SK-N-SH (cell line): ENCODE results near the gene MYLK4. TPM values are rescaled to one million over a fixed set of nuclear protein-coding genes. Genes with fewer than 3 reads are reported as not detected.

Experiments
- CTCF ChIA-PET: fragments of 300-600, 350-600 bp; formaldehyde crosslinking; extraction: SDS; loops from one replicate; lab custom pipeline; 2021; lab: Yijun Ruan, JAX
- POLR2A ChIA-PET: fragments of 350-600 bp; sonication (Branson Sonifier 250); formaldehyde crosslinking; extraction: SDS; loops from one replicate; lab custom pipeline; 2020; ENCODE audit warnings: antibody characterized with exemption, inconsistent platforms; lab: Yijun Ruan, JAX
- DNase-seq: peaks from one replicate; pipeline ENCODE4 v3.0.0; 2012
- H2AFZ ChIP-seq: fragments of 200-600 bp; sonication (generic); 2 replicates; pipeline ENCODE4 v1.8.1; 2016; ENCODE audit warnings: antibody characterized with exemption, mild to moderate bottlenecking, low read depth
- H3F3A ChIP-seq: fragments of 200-600 bp; sonication (generic); replicated peaks from 2 replicates; pipeline ENCODE3; 2016; ENCODE audit warnings: antibody characterized with exemption, mild to moderate bottlenecking; ENCODE audit not compliant: insufficient read depth
- H3K27ac ChIP-seq, 2 experiments: fragments of 200-500 bp in 1 of 2; fragments of 200-600 bp in 1 of 2; sonication (Bioruptor generic) in 1 of 2; sonication (generic), shearing (Covaris generic) in 1 of 2; 2 replicates each; pipeline versions ENCODE4 v1.5.1 to v1.6.1; 2014 to 2016; ENCODE audit warnings: low read depth in 2 of 2, inconsistent platforms in 1 of 2, low read length in 1 of 2, mild to moderate bottlenecking in 1 of 2, mixed read lengths in 1 of 2
- H3K27me3 ChIP-seq: fragments of 200-600 bp; sonication (generic), shearing (Covaris generic); 2 replicates; pipeline ENCODE4 v1.6.1; 2016; ENCODE audit warnings: mixed run types; ENCODE audit not compliant: insufficient read depth
- H3K36me3 ChIP-seq, 2 experiments: fragments of 200-500 bp in 1 of 2; fragments of 200-600 bp in 1 of 2; sonication (Bioruptor generic) in 1 of 2; sonication (generic) in 1 of 2; replicated peaks in 1 of 2; 2 replicates each; pipeline versions ENCODE3 to v1.5.1; 2014 to 2016; ENCODE audit warnings: low read length in 1 of 2, mild to moderate bottlenecking in 1 of 2; ENCODE audit not compliant: insufficient read depth in 2 of 2, control insufficient read depth in 1 of 2
- H3K4me1 ChIP-seq, 2 experiments: fragments of 200-500 bp in 1 of 2; fragments of 200-600 bp in 1 of 2; sonication (Bioruptor generic) in 1 of 2; sonication (generic), shearing (Covaris generic) in 1 of 2; 2 replicates each; pipeline versions ENCODE4 v1.5.1 to v1.6.1; 2014 to 2016; ENCODE audit warnings: low read depth in 1 of 2, low read length in 1 of 2, mixed run types in 1 of 2; ENCODE audit not compliant: insufficient read depth in 2 of 2, control insufficient read depth in 1 of 2
- H3K4me2 ChIP-seq: fragments of 200-600 bp; sonication (generic), shearing (Covaris generic); 2 replicates; pipeline ENCODE4 v1.6.1; 2017; ENCODE audit warnings: mixed run types
- H3K4me3 ChIP-seq, 2 experiments: fragments of 200-500 bp in 1 of 2; fragments of 200-600 bp in 1 of 2; sonication (Bioruptor generic) in 1 of 2; sonication (generic), shearing (Covaris generic) in 1 of 2; 2 replicates each; pipeline versions ENCODE4 v1.5.1 to v1.8.1; 2014 to 2016; ENCODE audit warnings: low read depth in 2 of 2, inconsistent platforms in 1 of 2, low read length in 1 of 2, mild to moderate bottlenecking in 1 of 2, mixed read lengths in 1 of 2, moderate library complexity in 1 of 2
- H3K79me2 ChIP-seq: fragments of 200-600 bp; sonication (generic); 2 replicates; pipeline ENCODE4 v1.8.1; 2017; ENCODE audit warnings: mild to moderate bottlenecking; ENCODE audit not compliant: insufficient read depth
- H3K9ac ChIP-seq: fragments of 200-600 bp; sonication (generic); 2 replicates; pipeline ENCODE4 v1.6.1; 2017; ENCODE audit warnings: mixed run types
- H3K9me2 ChIP-seq: fragments of 200-600 bp; sonication (generic); 2 replicates; pipeline ENCODE4 v1.6.1; 2017; ENCODE audit warnings: mixed run types
- H3K9me3 ChIP-seq: fragments of 200-600 bp; sonication (generic); 2 replicates; pipeline ENCODE4 v1.6.1; 2017; ENCODE audit warnings: mixed run types, mild to moderate bottlenecking, moderate library complexity
- H4K20me1 ChIP-seq: fragments of 200-600 bp; sonication (generic); 2 replicates; pipeline ENCODE4 v1.6.1; 2017; ENCODE audit warnings: mild to moderate bottlenecking, mixed run types; ENCODE audit not compliant: insufficient read depth
- CHD2 ChIP-seq: fragments of 150-350 bp; IDR thresholded peaks from 2 replicates; pipeline ENCODE4 v1.6.1; 2018; ENCODE audit warnings: low read length; ENCODE audit not compliant: partially characterized antibody
- FOXM1 ChIP-seq: IDR thresholded peaks from 2 replicates; pipeline ENCODE4 v1.4.0; 2012; ENCODE audit warnings: low read depth, mild to moderate bottlenecking
- GABPA ChIP-seq: IDR thresholded peaks from 2 replicates; pipeline ENCODE4 v1.4.0; 2012; ENCODE audit warnings: low read depth, mild to moderate bottlenecking
- IRF3 ChIP-seq: fragments of 150-350 bp; IDR thresholded peaks from 2 replicates; pipeline ENCODE4 v1.6.1; 2016; ENCODE audit warnings: mild to moderate bottlenecking, low read depth, low read length
- MXI1 ChIP-seq: IDR thresholded peaks from 2 replicates; pipeline ENCODE4 v1.6.1; 2012; ENCODE audit warnings: mild to moderate bottlenecking, low read depth, low read length, improper control_type of control experiment
- NRF1 ChIP-seq: IDR thresholded peaks from 2 replicates; pipeline ENCODE4 v1.6.1; 2012; ENCODE audit warnings: low read depth, mild to moderate bottlenecking, low read length
- POLR2AphosphoS5 ChIP-seq: IDR thresholded peaks from 2 replicates; pipeline ENCODE4 v1.6.1; 2012; ENCODE audit warnings: low read depth, low read length
- RAD21 ChIP-seq: IDR thresholded peaks from 2 replicates; pipeline ENCODE4 v1.6.1; 2012; ENCODE audit warnings: mild to moderate bottlenecking, low read length
- SIN3A ChIP-seq: IDR thresholded peaks from 2 replicates; pipeline ENCODE4 v1.6.1; 2012; ENCODE audit warnings: low read depth, mild to moderate bottlenecking, low read length, moderate library complexity, borderline replicate concordance
- TAF1 ChIP-seq: IDR thresholded peaks from 2 replicates; pipeline ENCODE4 v1.6.1; 2012; ENCODE audit warnings: low read depth, mild to moderate bottlenecking, low read length, moderate library complexity, borderline replicate concordance
- TEAD4 ChIP-seq: IDR thresholded peaks from 2 replicates; pipeline ENCODE4 v1.4.0; 2012; ENCODE audit warnings: mild to moderate bottlenecking, borderline replicate concordance; ENCODE audit not compliant: insufficient read depth
- YY1 ChIP-seq: IDR thresholded peaks from 2 replicates; pipeline ENCODE4 v1.4.0; 2012; ENCODE audit warnings: low read depth, mild to moderate bottlenecking
- ZBTB33 ChIP-seq: IDR thresholded peaks from 2 replicates; pipeline ENCODE4 v1.4.0; 2012; ENCODE audit warnings: low read depth, borderline replicate concordance
- WGBS: methylation state at CpG from one replicate; pipeline ENCODE4 v1.1.6; 2017; ENCODE audit warnings: low lambda C conversion rate; 5-methylcytosine and 5-hydroxymethylcytosine counted together
- polyA plus RNA-seq, 3 experiments: library from polyadenylated mRNA; depleted of rRNA; stranded (reverse); fragments of >200 nt; gene quantifications; 2 replicates each; pipeline ENCODE4 v1.2.3, GENCODE V29; 2012
- TF ChIP-seq, protein P1 (sequence below): IDR thresholded peaks from 2 replicates; pipeline ENCODE4 v1.4.0; 2012; ENCODE audit warnings: low read depth
- TF ChIP-seq, protein P2 (sequence below): IDR thresholded peaks from 2 replicates; pipeline ENCODE4 v1.6.1; 2012; ENCODE audit warnings: mild to moderate bottlenecking, low read depth, low read length, moderate library complexity
- TF ChIP-seq, protein P3 (sequence below): IDR thresholded peaks from 2 replicates; pipeline ENCODE4; 2012
- TF ChIP-seq, protein P4 (sequence below): fragments of 150-350 bp; IDR thresholded peaks from 2 replicates; pipeline ENCODE4 v1.6.1; 2017; ENCODE audit warnings: antibody characterized with exemption, low read length, low read depth, borderline replicate concordance

The MYLK4 gene
- polyA plus RNA-seq, 1 of the 3 experiments (the other 2 are of a cell fraction): 0.16 TPM

DNA sequence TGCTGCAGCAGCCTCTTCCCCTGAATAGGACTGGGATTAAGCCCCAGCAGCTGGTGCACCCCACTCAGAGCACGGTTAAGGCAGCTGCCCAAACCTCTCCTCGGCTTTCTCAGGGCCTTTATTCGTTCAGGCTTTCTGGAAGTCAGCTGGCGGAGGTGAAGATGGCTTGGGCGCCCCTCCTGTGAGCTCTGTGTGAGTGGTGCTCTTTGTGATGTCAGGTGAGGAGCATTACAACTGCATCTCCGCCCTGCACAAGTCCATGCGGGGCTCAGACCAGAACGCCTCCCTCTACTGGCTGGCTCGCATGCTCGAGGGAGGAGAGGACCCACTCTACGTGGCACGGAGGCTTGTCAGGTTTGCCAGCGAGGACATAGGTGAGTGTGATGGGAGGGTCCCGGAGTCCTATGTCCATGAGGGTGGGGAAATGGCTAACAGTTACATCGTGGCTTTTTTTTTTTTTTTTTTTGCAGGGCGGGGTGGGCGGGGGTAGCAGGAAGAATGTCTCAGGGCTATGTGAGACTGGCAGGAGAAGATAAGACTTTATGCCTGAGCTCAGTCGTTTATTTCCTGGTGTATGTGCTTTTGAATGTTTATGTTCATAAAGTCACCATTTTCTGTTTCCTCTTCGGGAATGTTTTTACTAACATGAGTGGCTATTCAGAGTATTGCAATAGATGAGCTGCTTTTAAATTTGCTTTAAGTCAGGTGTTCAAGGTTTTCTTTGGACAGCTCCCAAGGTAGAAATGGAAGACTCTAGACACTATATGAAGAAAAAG lies 32.7 kb upstream of the MYLK4 start:
- ChIA-PET CTCF (interaction anchor here (0.7 to 1.9 kb wide), 8 partner anchors 8 to 149 kb away, joined by 3 to 11 read pairs (median 4); partner anchors contain the start of genes MYLK4 and WRNIP1), POLR2A (no interaction called here)
- Histone ChIP-seq H3F3A (no peaks in the 10 kb centered on the region), H2AFZ (no peak overlapping the region), H3K36me3 (peaks cover 27 to 75% of the 10 kb centered on the region in 2 experiments), H3K9ac (no peak overlapping the region), H3K4me1 (no peaks in the 10 kb centered on the region; a peak in 1 of 4 replicates), H3K9me2 (no peaks in the 10 kb centered on the region), H3K4me2 (no peak overlapping the region), H3K27me3 (no peaks in the 10 kb centered on the region), H3K27ac (no peak overlapping the region), H3K79me2 (peaks cover 66% of the 10 kb centered on the region), H3K4me3 (no peak overlapping the region), H4K20me1 (peaks cover 12% of the 10 kb centered on the region; the same call in 1 of the 2 replicates), H3K9me3 (no peaks in the 10 kb centered on the region)
- DNase-seq: no peak
- 87% methylated on average over 16 of the region's 19 CpGs for WGBS
- TF ChIP-seq ZBTB33 (no peak), RAD21 (no peak), CHD2 (no peak), TAF1 (no peak), TEAD4 (no peak), YY1 (no peak), POLR2AphosphoS5 (no peak), NRF1 (no peak), GABPA (no peak), FOXM1 (no peak), IRF3 (no peak), MXI1 (no peak), SIN3A (no peak)
- TF ChIP-seq, protein P1, sequence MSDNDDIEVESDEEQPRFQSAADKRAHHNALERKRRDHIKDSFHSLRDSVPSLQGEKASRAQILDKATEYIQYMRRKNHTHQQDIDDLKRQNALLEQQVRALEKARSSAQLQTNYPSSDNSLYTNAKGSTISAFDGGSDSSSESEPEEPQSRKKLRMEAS: no peak
- TF ChIP-seq, protein P2, sequence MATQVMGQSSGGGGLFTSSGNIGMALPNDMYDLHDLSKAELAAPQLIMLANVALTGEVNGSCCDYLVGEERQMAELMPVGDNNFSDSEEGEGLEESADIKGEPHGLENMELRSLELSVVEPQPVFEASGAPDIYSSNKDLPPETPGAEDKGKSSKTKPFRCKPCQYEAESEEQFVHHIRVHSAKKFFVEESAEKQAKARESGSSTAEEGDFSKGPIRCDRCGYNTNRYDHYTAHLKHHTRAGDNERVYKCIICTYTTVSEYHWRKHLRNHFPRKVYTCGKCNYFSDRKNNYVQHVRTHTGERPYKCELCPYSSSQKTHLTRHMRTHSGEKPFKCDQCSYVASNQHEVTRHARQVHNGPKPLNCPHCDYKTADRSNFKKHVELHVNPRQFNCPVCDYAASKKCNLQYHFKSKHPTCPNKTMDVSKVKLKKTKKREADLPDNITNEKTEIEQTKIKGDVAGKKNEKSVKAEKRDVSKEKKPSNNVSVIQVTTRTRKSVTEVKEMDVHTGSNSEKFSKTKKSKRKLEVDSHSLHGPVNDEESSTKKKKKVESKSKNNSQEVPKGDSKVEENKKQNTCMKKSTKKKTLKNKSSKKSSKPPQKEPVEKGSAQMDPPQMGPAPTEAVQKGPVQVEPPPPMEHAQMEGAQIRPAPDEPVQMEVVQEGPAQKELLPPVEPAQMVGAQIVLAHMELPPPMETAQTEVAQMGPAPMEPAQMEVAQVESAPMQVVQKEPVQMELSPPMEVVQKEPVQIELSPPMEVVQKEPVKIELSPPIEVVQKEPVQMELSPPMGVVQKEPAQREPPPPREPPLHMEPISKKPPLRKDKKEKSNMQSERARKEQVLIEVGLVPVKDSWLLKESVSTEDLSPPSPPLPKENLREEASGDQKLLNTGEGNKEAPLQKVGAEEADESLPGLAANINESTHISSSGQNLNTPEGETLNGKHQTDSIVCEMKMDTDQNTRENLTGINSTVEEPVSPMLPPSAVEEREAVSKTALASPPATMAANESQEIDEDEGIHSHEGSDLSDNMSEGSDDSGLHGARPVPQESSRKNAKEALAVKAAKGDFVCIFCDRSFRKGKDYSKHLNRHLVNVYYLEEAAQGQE: no peak
- TF ChIP-seq, protein P3, sequence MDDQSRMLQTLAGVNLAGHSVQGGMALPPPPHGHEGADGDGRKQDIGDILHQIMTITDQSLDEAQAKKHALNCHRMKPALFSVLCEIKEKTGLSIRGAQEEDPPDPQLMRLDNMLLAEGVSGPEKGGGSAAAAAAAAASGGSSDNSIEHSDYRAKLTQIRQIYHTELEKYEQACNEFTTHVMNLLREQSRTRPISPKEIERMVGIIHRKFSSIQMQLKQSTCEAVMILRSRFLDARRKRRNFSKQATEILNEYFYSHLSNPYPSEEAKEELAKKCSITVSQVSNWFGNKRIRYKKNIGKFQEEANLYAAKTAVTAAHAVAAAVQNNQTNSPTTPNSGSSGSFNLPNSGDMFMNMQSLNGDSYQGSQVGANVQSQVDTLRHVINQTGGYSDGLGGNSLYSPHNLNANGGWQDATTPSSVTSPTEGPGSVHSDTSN: no peak
- TF ChIP-seq, protein P4, sequence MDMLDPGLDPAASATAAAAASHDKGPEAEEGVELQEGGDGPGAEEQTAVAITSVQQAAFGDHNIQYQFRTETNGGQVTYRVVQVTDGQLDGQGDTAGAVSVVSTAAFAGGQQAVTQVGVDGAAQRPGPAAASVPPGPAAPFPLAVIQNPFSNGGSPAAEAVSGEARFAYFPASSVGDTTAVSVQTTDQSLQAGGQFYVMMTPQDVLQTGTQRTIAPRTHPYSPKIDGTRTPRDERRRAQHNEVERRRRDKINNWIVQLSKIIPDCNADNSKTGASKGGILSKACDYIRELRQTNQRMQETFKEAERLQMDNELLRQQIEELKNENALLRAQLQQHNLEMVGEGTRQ: no peak
